ENCODE measurements around the gene SLC39A11.

SLC39A11 gene

DNA sequence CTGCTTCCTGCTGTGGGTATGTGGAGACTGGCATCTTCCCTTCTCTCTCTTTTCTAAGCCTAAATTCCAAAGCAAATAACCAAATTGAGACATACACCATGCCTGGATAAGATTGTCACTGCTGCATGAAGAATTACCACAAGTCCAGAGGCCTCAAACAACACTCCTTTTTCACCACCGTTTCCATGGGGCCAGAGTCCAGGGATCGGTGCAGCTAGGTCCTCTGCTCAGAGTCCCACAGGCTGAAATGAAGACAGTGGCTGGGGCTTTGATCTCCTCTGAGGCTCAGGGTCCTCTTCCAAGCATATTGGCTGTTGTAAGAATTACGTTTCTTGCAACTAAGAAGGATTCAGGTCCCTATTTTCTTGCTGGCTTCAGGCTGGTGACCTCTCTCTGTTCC, 130.4 kb downstream of the SLC39A11 start:
- Histone ChIP-seq H3K27me3 (replicated peaks; ENCODE audit: control insufficient read depth, insufficient read depth, low read length) (no peaks in the 10 kb centered on the region), H3K4me3 (replicated peaks; ENCODE audit: low read depth, low read length) (no peak overlapping the region), H3K36me3 (ENCODE audit: control insufficient read depth, insufficient read depth, low read length) (no peaks in the 10 kb centered on the region; the same call in 1 of the 2 replicates)
- DNase-seq (ENCODE audit: extremely low read depth, insufficient read length): no peak
- TF ChIP-seq CTCF (IDR thresholded peaks at IDR 0.05; ENCODE audit: insufficient read depth, low read length, poor library complexity, severe bottlenecking): no peak

- TF ChIP-seq CTCF (IDR thresholded peaks at IDR 0.05; ENCODE audit: insufficient read depth, low read length, poor library complexity, severe bottlenecking): no peak
- no peak overlapping the region for H3K4me3 ChIP-seq (replicated peaks; ENCODE audit: low read depth, low read length)
- H3K36me3 ChIP-seq (ENCODE audit: control insufficient read depth, insufficient read depth, low read length): no peaks in the 10 kb centered on the region
- no peaks in the 10 kb centered on the region for H3K27me3 ChIP-seq (replicated peaks; ENCODE audit: control insufficient read depth, insufficient read depth, low read length)
- no peak for DNase-seq (ENCODE audit: extremely low read depth, insufficient read length)
Measured at GRCh38 chr17:72955391-72956140, 136.9 kb downstream of the SLC39A11 start.

DNA sequence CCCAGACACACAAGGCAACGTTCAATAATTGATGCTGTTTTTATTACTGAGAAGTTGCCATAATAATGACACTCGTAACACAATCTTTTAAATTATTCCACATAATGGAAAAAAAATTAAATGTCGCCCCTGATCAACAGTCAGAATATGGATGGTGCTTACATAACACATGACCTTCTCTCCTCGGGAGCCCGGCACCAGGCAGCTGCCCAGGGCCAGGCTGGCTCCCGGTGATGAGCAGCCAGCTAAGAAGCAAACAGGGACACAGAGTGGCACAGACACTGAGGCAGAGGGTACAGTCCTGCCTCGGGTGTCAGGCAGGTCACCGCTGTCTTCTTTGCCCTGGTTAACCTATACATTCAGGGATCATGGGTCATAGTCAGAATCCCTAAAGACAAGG, 137.9 kb downstream of the SLC39A11 start:
- TF ChIP-seq CTCF (IDR thresholded peaks at IDR 0.05; ENCODE audit: insufficient read depth, low read length, poor library complexity, severe bottlenecking): no peak
- Histone ChIP-seq H3K27me3 (replicated peaks; ENCODE audit: control insufficient read depth, insufficient read depth, low read length) (no peaks in the 10 kb centered on the region), H3K36me3 (ENCODE audit: control insufficient read depth, insufficient read depth, low read length) (no peaks in the 10 kb centered on the region), H3K4me3 (replicated peaks; ENCODE audit: low read depth, low read length) (no peak overlapping the region)
- no peak for DNase-seq (ENCODE audit: extremely low read depth, insufficient read length)

GRCh38 chr17:72953621-72954020, 138.9 kb downstream of the SLC39A11 start:
- Histone ChIP-seq H3K36me3 (ENCODE audit: control insufficient read depth, insufficient read depth, low read length) (no peaks in the 10 kb centered on the region), H3K4me3 (replicated peaks; ENCODE audit: low read depth, low read length) (no peak overlapping the region), H3K27me3 (replicated peaks; ENCODE audit: control insufficient read depth, insufficient read depth, low read length) (no peaks in the 10 kb centered on the region)
- no peak for TF ChIP-seq CTCF (IDR thresholded peaks at IDR 0.05; ENCODE audit: insufficient read depth, low read length, poor library complexity, severe bottlenecking)
- DNase-seq (ENCODE audit: extremely low read depth, insufficient read length): no peak

GRCh38 chr17:72952641-72953315, 139.7 kb downstream of the SLC39A11 start:
- no peaks in the 10 kb centered on the region for H3K27me3 ChIP-seq (replicated peaks; ENCODE audit: control insufficient read depth, insufficient read depth, low read length)
- H3K36me3 ChIP-seq (ENCODE audit: control insufficient read depth, insufficient read depth, low read length): no peaks in the 10 kb centered on the region
- H3K4me3 ChIP-seq (replicated peaks; ENCODE audit: low read depth, low read length): no peak overlapping the region
- TF ChIP-seq CTCF (IDR thresholded peaks at IDR 0.05; ENCODE audit: insufficient read depth, low read length, poor library complexity, severe bottlenecking): no peak
- DNase-seq (ENCODE audit: extremely low read depth, insufficient read length): no peak
